Skeletal muscle satellite cell (primary cell): ENCODE measurements around the gene ABCA6.

Source experiments
- H3K27me3 ChIP-seq: 2 replicates; pipeline ENCODE4 v1.7.0; 2013; ENCODE audit warnings: low read length; ENCODE audit not compliant: control insufficient read depth, insufficient read depth
- H3K36me3 ChIP-seq: 2 replicates; pipeline ENCODE4 v1.7.0; 2013; ENCODE audit warnings: mild to moderate bottlenecking, control low read depth, low read length; ENCODE audit not compliant: insufficient read depth
- H3K4me1 ChIP-seq: 2 replicates; pipeline ENCODE4 v1.7.0; 2013; ENCODE audit warnings: low read length; ENCODE audit not compliant: control insufficient read depth, insufficient read depth
- H3K4me2 ChIP-seq: 2 replicates; pipeline ENCODE4 v1.7.0; 2013; ENCODE audit warnings: mild to moderate bottlenecking, low read length
- H3K4me3 ChIP-seq: 2 replicates; pipeline ENCODE4 v1.7.0; 2013; ENCODE audit warnings: low read length
- H3K9ac ChIP-seq: 2 replicates; pipeline ENCODE4 v1.7.0; 2013; ENCODE audit warnings: mild to moderate bottlenecking, low read depth, low read length, moderate library complexity
- H3K9me3 ChIP-seq: replicated peaks from 2 replicates; pipeline ENCODE4 v1.7.0; 2013; ENCODE audit warnings: mild to moderate bottlenecking, control low read depth, low read length
- small RNA-seq: library from RNA; depleted of rRNA; stranded (forward); fragments of <200 nt; gene quantifications from one replicate; pipeline ENCODE3, GENCODE V24; 2012

Gene ABCA6

GRCh38 chr17:69030169-69030568 is 111.5 kb downstream of the ABCA6 start:
- Histone ChIP-seq H3K36me3 (no peaks in the 10 kb centered on the region), H3K9me3 (no peaks in the 10 kb centered on the region), H3K27me3 (no peaks in the 10 kb centered on the region), H3K4me2 (no peak overlapping the region), H3K9ac (no peak overlapping the region), H3K4me3 (no peak overlapping the region), H3K4me1 (no peaks in the 10 kb centered on the region)

Small RNA genes lying within 50 kb of the gene (small RNA-seq; reads per million reads assigned to genes)
- gene MIR4524B: 0.42 reads per million
